Smooth muscle cell of the umbilical artery (primary cell): ENCODE data around the gene AHCY. TPM values are rescaled to one million over a fixed set of nuclear protein-coding genes. Genes with fewer than 3 reads are reported as not detected.

ENCODE experiments used
- total RNA-seq: library from RNA; depleted of rRNA; stranded (reverse); fragments of >200 nt; gene quantifications from 2 replicates; pipeline ENCODE4 v1.2.3, GENCODE V29; 2014

Gene AHCY
- 88.5 and 133 TPM in 2 replicates for total RNA-seq

DNA sequence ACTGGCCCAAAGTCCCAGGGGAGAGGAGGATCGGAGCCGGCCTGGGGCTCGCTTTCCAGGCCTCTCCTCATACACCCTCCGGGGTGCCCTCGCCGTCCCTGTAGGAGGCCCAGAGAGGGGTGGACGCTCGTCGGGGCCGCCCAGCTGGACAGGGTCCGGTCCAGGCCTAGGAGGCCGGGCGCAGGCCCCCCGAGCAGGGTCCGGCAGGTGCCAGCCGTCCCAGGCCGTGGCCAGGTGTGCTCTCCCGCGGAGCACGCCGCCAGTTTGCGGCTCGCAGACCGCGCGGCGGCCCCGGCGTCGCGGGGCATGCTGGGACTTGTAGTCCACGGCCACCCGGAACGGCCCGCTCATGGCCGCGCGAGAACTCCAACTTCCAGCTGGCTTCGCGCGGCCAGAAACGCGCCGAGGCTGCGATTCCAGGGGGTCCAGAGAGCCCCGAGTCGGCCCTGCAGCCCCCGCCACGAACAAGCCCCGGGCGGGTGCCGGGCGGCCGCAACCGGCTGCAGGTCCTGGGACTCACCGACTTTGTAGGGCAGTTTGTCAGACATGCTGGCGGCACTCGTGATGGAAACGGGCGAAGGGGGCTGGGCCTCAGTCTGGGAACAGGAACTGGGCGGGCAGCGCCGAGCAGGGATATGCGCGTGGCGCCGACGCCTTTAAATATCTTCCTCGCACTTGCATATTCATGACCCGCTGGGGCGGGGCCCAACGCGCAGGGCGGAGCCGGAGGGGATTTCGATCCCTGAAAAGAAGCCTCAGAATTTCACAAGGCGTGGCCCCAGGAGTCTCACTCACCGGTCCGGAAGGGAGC is at the start of gene AHCY:
AHCY (minus strand) TSS at position 633 of the 811 bp plus-strand sequence; CDS start at position 548, 85 bp downstream.

DNA sequence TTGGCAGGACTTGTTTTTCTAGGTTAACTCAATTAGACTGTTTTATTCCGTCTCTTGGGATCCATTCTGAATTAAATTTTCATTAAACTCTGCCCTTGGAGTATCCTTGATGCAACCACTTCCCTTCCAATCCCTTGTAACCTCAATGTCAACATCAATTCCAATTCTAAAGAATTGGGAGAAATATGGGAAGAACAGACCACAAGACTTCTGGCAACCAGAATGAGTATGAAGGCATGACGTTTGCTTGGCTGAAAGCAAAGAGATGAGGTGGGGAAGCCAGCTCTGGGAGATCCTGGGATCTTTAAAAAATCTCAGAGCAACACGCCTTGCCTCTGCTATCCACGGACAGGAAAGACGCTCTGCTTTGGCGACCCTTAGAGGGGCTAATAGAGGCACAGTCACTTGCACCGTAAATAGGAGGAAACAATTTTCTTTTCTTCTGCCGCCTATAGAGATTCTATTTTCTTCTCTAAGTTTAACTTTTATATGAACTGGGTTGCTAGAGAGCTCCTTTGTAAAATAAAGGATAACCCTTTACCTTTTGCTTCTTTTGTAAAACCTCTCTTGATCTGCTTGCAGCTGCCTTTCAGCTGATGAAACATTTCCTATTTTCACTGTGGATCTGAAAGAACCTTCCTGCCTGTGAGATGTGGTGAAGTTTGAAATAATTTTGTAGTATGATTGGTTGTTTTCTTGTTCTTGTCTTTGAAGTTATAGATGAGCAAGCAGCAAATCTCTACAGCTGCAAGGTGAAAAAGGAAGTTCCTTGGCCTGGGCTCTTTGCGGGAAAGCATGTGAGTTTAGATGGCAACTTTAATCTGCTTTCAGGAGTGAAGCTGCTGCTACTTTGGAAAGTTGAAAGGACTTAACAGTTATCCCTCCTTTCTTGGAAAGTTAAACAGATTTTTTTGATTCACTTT is 62.2 kb downstream of the AHCY start, which contains the start of gene ASIP:
ASIP (plus strand) TSS at position 731 of the 923 bp plus-strand sequence. CDS start 18,952 bp downstream, outside the sequence.

Other genes starting within 250 kb of the AHCY start
- 146 and 153 TPM in 2 replicates for gene EIF2S2, start 191.1 kb downstream of the AHCY start, total RNA-seq
- not detected in 2 replicates for gene ASIP, start 61.9 kb downstream of the AHCY start, total RNA-seq
- gene ITCH, start 59.9 kb upstream of the AHCY start, total RNA-seq: 93.2 and 120 TPM in 2 replicates
- 34.7 and 38.0 TPM in 2 replicates for gene DYNLRB1, start 213.1 kb upstream of the AHCY start, total RNA-seq